ENCODE measurements around the gene TBL2. TPM values are rescaled to one million over a fixed set of nuclear protein-coding genes. Genes with fewer than 3 reads are reported as not detected.
"Not testable (repeated sequence)": the region's sequence is repeated elsewhere in the genome, so short reads cannot be mapped to it uniquely, and the experiment has no call there.

Gene TBL2
- polyA plus RNA-seq, 6 donors from 2014 or later, result 15.6 to 34.0 (median 21.3) TPM

GRCh38 chr7:73573276-73573675, 5.1 kb downstream of the TBL2 start:
- Mint-ChIP-seq H3K27me3 (no peaks in the 10 kb centered on the region), H3K36me3 (peaks cover 12 to 25% of the 10 kb centered on the region in 2 donors), H3K9me3 (no peaks in the 10 kb centered on the region), H3K4me1 (peaks cover 16 to 37% (median 24%) of the 10 kb centered on the region in 3 donors), H3K4me3 (peak overlapping the region in 1 of 8 donors; percentile 9), H3K27ac (no peak overlapping the region)
- no peak for DNase-seq
- no peak for ATAC-seq (ENCODE audit: low read depth in 2 of 2)

GRCh38 chr7:73572767-73573186, 5.6 kb downstream of the TBL2 start:
- ATAC-seq (ENCODE audit: low read depth in 2 of 2) (no peak), DNase-seq (no peak)
- H3K27me3 Mint-ChIP-seq, result no peaks in the 10 kb centered on the region
- H3K9me3 Mint-ChIP-seq, result no peaks in the 10 kb centered on the region
- peaks cover 12 to 25% of the 10 kb centered on the region in 2 donors for H3K36me3 Mint-ChIP-seq
- H3K27ac Mint-ChIP-seq, result peak overlapping the region in 1 of 6 donors; percentile 42
- peaks cover 12 to 32% (median 22%) of the 10 kb centered on the region in 3 donors for H3K4me1 Mint-ChIP-seq
- no peak overlapping the region for H3K4me3 Mint-ChIP-seq

GRCh38 chr7:73570977-73571376, 7.4 kb downstream of the TBL2 start:
- no peak for DNase-seq
- no peak overlapping the region for H3K27ac Mint-ChIP-seq
- ATAC-seq (ENCODE audit: low read depth in 2 of 2), result no peak
- H3K9me3 Mint-ChIP-seq, result no peaks in the 10 kb centered on the region
- no peaks in the 10 kb centered on the region for H3K27me3 Mint-ChIP-seq
- peaks cover 12 to 25% of the 10 kb centered on the region in 2 donors for H3K36me3 Mint-ChIP-seq
- peaks cover 10 to 27% (median 20%) of the 10 kb centered on the region in 3 donors for H3K4me1 Mint-ChIP-seq
- no peak overlapping the region for H3K4me3 Mint-ChIP-seq

GRCh38 chr7:73570521-73570920, 7.9 kb downstream of the TBL2 start:
- DNase-seq, result no peak
- Mint-ChIP-seq H3K9me3 (no peaks in the 10 kb centered on the region), H3K36me3 (peaks cover 12 to 25% of the 10 kb centered on the region in 2 donors), H3K4me3 (no peak overlapping the region), H3K4me1 (peaks cover 10 to 31% (median 25%) of the 10 kb centered on the region in 3 donors), H3K27me3 (no peaks in the 10 kb centered on the region), H3K27ac (no peak overlapping the region)
- ATAC-seq (ENCODE audit: low read depth in 2 of 2), result no peak

- ATAC-seq (ENCODE audit: low read depth in 2 of 2), result no peak
- no peaks in the 10 kb centered on the region for H3K27me3 Mint-ChIP-seq
- H3K27ac Mint-ChIP-seq, result peak overlapping the region in 1 of 6 donors; percentile 6
- no peak for DNase-seq
- peaks cover 8 to 19% of the 10 kb centered on the region in 2 donors for H3K36me3 Mint-ChIP-seq
- H3K4me1 Mint-ChIP-seq, result peaks cover 5 to 28% (median 24%) of the 10 kb centered on the region in 3 donors
- peak overlapping the region in 1 of 8 donors; percentile 70 for H3K4me3 Mint-ChIP-seq
- H3K9me3 Mint-ChIP-seq, result no peaks in the 10 kb centered on the region
These were observed 9.3 kb downstream of the TBL2 start for GRCh38 chr7:73569042-73569608.

- Mint-ChIP-seq H3K9me3 (no peaks in the 10 kb centered on the region), H3K27ac (peak overlapping the region in 4 of 6 donors; percentile 8 to 74 (median 34)), H3K4me1 (peaks cover 5 to 24% (median 22%) of the 10 kb centered on the region in 3 donors), H3K4me3 (no peak overlapping the region), H3K27me3 (no peaks in the 10 kb centered on the region), H3K36me3 (peaks cover 8 to 13% of the 10 kb centered on the region in 2 donors)
- DNase-seq, result no peak
- no peak for ATAC-seq (ENCODE audit: low read depth in 2 of 2)
These were observed 10.3 kb downstream of the TBL2 start for GRCh38 chr7:73567846-73568685.

GRCh38 chr7:73567140-73567539, 11.2 kb downstream of the TBL2 start:
- peak overlapping the region in 1 of 8 donors; percentile 60 for H3K4me3 Mint-ChIP-seq
- peaks cover 7 to 22% (median 16%) of the 10 kb centered on the region in 3 donors for H3K4me1 Mint-ChIP-seq
- H3K27me3 Mint-ChIP-seq, result peaks cover 0 to under 1% (median 0%) of the 10 kb centered on the region in 3 donors
- H3K9me3 Mint-ChIP-seq, result no peaks in the 10 kb centered on the region
- no peak for ATAC-seq (ENCODE audit: low read depth in 2 of 2)
- H3K36me3 Mint-ChIP-seq, result peaks cover 8 to 13% of the 10 kb centered on the region in 2 donors
- no peak overlapping the region for H3K27ac Mint-ChIP-seq
- DNase-seq, result no peak

GRCh38 chr7:73566431-73566830, 11.9 kb downstream of the TBL2 start:
- Mint-ChIP-seq H3K36me3 (peaks cover 8 to 13% of the 10 kb centered on the region in 2 donors), H3K4me3 (peak overlapping the region; percentile 59 to 91 (median 84)), H3K4me1 (peaks cover 7 to 22% (median 16%) of the 10 kb centered on the region in 3 donors), H3K27ac (peak overlapping the region in 4 of 6 donors; percentile 8 to 82 (median 53))
- not testable (repeated sequence) for H3K9me3 Mint-ChIP-seq; ATAC-seq (ENCODE audit: low read depth in 2 of 2); DNase-seq; H3K27me3 Mint-ChIP-seq

- peak in 1 of 2 donors; percentile 41 for ATAC-seq (ENCODE audit: low read depth in 2 of 2)
- Mint-ChIP-seq H3K4me1 (peaks cover 7 to 22% (median 16%) of the 10 kb centered on the region in 3 donors), H3K36me3 (peaks cover 8 to 13% of the 10 kb centered on the region in 2 donors), H3K9me3 (no peaks in the 10 kb centered on the region), H3K27ac (peak overlapping the region in 3 of 6 donors; percentile 33 to 70 (median 36)), H3K4me3 (peak overlapping the region; percentile 59 to 91 (median 84)), H3K27me3 (peaks cover 0 to 4% (median 0%) of the 10 kb centered on the region in 3 donors)
- DNase-seq, result no peak
These were observed 12.6 kb downstream of the TBL2 start for GRCh38 chr7:73565675-73566340.

- peaks cover 0 to 4% (median 0%) of the 10 kb centered on the region in 3 donors for H3K27me3 Mint-ChIP-seq
- H3K36me3 Mint-ChIP-seq, result no peaks in the 10 kb centered on the region
- ATAC-seq (ENCODE audit: low read depth in 2 of 2), result no peak
- peaks cover 16 to 26% (median 22%) of the 10 kb centered on the region in 3 donors for H3K4me1 Mint-ChIP-seq
- no peak for DNase-seq
- H3K4me3 Mint-ChIP-seq, result peak overlapping the region in 3 of 8 donors; percentile 46 to 79 (median 65)
- peak overlapping the region in 2 of 6 donors; percentile 29 to 79 for H3K27ac Mint-ChIP-seq
- no peaks in the 10 kb centered on the region for H3K9me3 Mint-ChIP-seq
These were observed 18.1 kb downstream of the TBL2 start for GRCh38 chr7:73560109-73560835.

GRCh38 chr7:73557397-73558257, 20.8 kb downstream of the TBL2 start, which contains the start of gene BCL7B:
BCL7B (minus strand) TSS chr7:73557690; CDS start chr7:73557578, 112 bp downstream.
- no peaks in the 10 kb centered on the region for H3K9me3 Mint-ChIP-seq
- peak within 1 kb of the TSS; percentile 84 to 95 (median 92) for H3K4me3 Mint-ChIP-seq
- peak; percentile 59 to 65 for ATAC-seq (ENCODE audit: low read depth in 2 of 2)
- H3K4me1 Mint-ChIP-seq, result peaks cover 18 to 33% (median 31%) of the 10 kb centered on the region in 3 donors
- H3K27me3 Mint-ChIP-seq, result peaks cover 0 to 4% (median 0%) of the 10 kb centered on the region in 3 donors
- no peaks in the 10 kb centered on the region for H3K36me3 Mint-ChIP-seq
- peak; percentile 83 for DNase-seq
- peak within 1 kb of the TSS; percentile 93 to 99 (median 98) for H3K27ac Mint-ChIP-seq

GRCh38 chr7:73557108-73557396, 21.3 kb downstream of the TBL2 start:
- peak; percentile 86 to 88 for ATAC-seq (ENCODE audit: low read depth in 2 of 2)
- H3K27ac Mint-ChIP-seq, result peak overlapping the region; percentile 92 to 99 (median 96)
- H3K27me3 Mint-ChIP-seq, result peaks cover 0 to 3% (median 0%) of the 10 kb centered on the region in 3 donors
- H3K4me3 Mint-ChIP-seq, result peak overlapping the region; percentile 84 to 94 (median 92)
- DNase-seq, result peak; percentile 90
- no peaks in the 10 kb centered on the region for H3K36me3 Mint-ChIP-seq
- no peaks in the 10 kb centered on the region for H3K9me3 Mint-ChIP-seq
- peaks cover 17 to 33% (median 31%) of the 10 kb centered on the region in 3 donors for H3K4me1 Mint-ChIP-seq

All from naive B cell (primary cell).